ENCODE measurements around the gene UNC5A. TPM values are rescaled to one million over a fixed set of nuclear protein-coding genes. Genes with fewer than 3 reads are reported as not detected.

Gene UNC5A
- 1.4 and 1.7 TPM in 2 replicates for total RNA-seq (ENCODE audit: low replicate concordance)
- long read RNA-seq: 0 reads

DNA sequence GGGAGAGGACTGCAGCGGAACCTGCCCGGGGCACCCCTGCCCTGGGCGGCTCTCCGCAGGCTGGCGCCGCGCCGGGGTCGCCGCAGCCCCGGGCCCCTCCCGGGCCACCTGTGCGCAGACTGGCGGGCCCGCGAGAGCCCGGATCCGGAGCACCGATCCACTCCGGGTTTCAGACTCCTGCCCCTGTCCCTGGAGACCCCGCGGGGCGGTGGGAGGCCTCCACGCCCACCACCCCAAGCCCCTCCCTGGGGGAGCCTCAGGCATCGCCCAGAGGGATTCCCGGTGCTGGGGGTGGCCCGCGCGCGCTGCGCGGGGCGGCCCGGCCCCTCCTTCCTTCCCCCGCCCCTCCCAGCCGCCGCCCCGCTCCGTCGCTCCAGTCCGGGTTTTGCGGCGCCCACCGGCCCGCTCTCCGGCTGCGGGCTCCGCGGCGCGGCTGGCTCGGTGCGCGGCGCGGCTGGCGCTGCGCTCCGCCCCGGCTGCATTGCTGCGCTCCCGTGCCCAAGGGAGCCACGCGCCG is at the start of gene UNC5A:
Gene UNC5A (plus strand): TSS at position 479 of the 517 bp plus-strand sequence. CDS start 192 bp downstream, outside the sequence.
- DNase-seq (ENCODE audit: extremely low spot score, unreplicated experiment): no peak
- peaks cover 12% of the 10 kb centered on the region for H3K4me1 Mint-ChIP-seq (ENCODE audit: unreplicated experiment)
- H3K27me3 Mint-ChIP-seq: peaks cover 78% of the 10 kb centered on the region
- no peak within 1 kb of the TSS for H3K27ac Mint-ChIP-seq
- TF ChIP-seq, protein P1, sequence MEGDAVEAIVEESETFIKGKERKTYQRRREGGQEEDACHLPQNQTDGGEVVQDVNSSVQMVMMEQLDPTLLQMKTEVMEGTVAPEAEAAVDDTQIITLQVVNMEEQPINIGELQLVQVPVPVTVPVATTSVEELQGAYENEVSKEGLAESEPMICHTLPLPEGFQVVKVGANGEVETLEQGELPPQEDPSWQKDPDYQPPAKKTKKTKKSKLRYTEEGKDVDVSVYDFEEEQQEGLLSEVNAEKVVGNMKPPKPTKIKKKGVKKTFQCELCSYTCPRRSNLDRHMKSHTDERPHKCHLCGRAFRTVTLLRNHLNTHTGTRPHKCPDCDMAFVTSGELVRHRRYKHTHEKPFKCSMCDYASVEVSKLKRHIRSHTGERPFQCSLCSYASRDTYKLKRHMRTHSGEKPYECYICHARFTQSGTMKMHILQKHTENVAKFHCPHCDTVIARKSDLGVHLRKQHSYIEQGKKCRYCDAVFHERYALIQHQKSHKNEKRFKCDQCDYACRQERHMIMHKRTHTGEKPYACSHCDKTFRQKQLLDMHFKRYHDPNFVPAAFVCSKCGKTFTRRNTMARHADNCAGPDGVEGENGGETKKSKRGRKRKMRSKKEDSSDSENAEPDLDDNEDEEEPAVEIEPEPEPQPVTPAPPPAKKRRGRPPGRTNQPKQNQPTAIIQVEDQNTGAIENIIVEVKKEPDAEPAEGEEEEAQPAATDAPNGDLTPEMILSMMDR (conservative IDR thresholded peaks at IDR 0.05): no peak
- no peaks in the 10 kb centered on the region for H3K9me3 Mint-ChIP-seq
- H3K4me3 Mint-ChIP-seq: peak within 1 kb of the TSS; percentile 86
- H3K36me3 Mint-ChIP-seq: no peaks in the 10 kb centered on the region

DNA sequence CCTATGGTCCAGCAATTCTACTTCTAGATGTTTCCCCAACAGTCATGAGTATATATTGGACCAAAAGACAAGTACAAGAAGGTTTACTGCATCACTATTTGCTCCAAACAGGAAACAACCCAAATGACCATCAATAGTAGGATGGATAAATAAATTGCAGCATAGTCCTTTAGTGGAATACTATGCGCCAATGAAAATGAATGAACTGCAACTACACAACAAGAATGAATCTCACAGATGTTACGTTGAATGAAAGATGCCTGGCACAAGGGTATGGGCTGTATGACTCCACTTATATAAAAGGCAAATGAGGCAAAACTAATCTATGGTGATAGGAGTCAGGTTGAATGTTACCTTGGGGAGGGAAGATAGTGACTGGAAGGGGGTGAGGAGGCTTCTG is 48.6 kb upstream of the UNC5A start:
- Mint-ChIP-seq H3K9me3 (peaks cover 13% of the 10 kb centered on the region), H3K36me3 (no peaks in the 10 kb centered on the region), H3K27me3 (peaks cover 36% of the 10 kb centered on the region), H3K27ac (no peak overlapping the region), H3K4me1 (ENCODE audit: unreplicated experiment) (no peaks in the 10 kb centered on the region), H3K4me3 (no peak overlapping the region)
- TF ChIP-seq, protein P1 (conservative IDR thresholded peaks at IDR 0.05): no peak
- DNase-seq (ENCODE audit: extremely low spot score, unreplicated experiment): no peak

DNA sequence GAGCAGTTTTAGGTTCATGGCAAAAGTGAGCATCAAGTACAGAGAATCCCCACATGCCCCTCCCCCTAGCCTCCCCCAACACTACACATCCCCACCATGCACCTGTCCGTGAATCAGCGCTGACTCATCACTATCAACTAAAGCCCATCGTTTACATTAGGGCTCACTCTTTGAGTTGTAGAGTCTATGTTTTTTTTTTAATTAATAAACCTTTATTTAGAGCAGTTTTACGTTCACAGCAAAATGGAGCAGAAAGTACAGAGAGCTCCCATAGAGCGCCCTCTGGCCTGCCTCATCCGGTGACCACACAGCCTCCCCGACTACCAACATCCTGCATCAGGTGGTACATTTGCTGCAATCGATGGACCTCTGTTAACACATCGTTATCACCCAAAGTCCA is 47.9 kb upstream of the UNC5A start:
- TF ChIP-seq, protein P1 (conservative IDR thresholded peaks at IDR 0.05): no peak
- no peak overlapping the region for H3K27ac Mint-ChIP-seq
- H3K4me1 Mint-ChIP-seq (ENCODE audit: unreplicated experiment): no peaks in the 10 kb centered on the region
- no peak overlapping the region for H3K4me3 Mint-ChIP-seq
- H3K27me3 Mint-ChIP-seq: peaks cover 40% of the 10 kb centered on the region
- H3K9me3 Mint-ChIP-seq: peaks cover 13% of the 10 kb centered on the region
- no peak for DNase-seq (ENCODE audit: extremely low spot score, unreplicated experiment)
- H3K36me3 Mint-ChIP-seq: no peaks in the 10 kb centered on the region

DNA sequence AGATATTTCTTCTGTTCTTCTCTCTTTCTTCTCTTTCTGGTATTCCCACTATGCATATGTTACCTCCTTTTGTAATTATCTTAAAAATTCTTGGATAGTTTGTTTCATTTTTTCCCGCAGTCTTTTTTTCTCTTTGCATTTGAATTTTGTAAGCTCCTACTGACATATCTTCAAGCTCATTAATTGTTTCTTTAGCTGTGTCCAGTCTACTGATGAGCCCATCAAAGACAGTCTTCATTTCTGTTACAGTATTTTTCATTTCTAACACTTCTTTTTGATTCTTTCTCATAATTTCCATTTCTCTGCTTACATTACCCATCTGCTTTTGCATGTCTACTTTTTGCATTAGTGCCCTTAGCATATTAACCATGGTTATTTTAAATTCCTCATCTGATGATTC is 44.7 kb upstream of the UNC5A start:
- no peaks in the 10 kb centered on the region for H3K4me1 Mint-ChIP-seq (ENCODE audit: unreplicated experiment)
- no peak for DNase-seq (ENCODE audit: extremely low spot score, unreplicated experiment)
- H3K36me3 Mint-ChIP-seq: no peaks in the 10 kb centered on the region
- TF ChIP-seq, protein P1 (conservative IDR thresholded peaks at IDR 0.05): no peak
- peaks cover 13% of the 10 kb centered on the region for H3K9me3 Mint-ChIP-seq
- no peak overlapping the region for H3K27ac Mint-ChIP-seq
- no peak overlapping the region for H3K4me3 Mint-ChIP-seq
- H3K27me3 Mint-ChIP-seq: peaks cover 45% of the 10 kb centered on the region

DNA sequence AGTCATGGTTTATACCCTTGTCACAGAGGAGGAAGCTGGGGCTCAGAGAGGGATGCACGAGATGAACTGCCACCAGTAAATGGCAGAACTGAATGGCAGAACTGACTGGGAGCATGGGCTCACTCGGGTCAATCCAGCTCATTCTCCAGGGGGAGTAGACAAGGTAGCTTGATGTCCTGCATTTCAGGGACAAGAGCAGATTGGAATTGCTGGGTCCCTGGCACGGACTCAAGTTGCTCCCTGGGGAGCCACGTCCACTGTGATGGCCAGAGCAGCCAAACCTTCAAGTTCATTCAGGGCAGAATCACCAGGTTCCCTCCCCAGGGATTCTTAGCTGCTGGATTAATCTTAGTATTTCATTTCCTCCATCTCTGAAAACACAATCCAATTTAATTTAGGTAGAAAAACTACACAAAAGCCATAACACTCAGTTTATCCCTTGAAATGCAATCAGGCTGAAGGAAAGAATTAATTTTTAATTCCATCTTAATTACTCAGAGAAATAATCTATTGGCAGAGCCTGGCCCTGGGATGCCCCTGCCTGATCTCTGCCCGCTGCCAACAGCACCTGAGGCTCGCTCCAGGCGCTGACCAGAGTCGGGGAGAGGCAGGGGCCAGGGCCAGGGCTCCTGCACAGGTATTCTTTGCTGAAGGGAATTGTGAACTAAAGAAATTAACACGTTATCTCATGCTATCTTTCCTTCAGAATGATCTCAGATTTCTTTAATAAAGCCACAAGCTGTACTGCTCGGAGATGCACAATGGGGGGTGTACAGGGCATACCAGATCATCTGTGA is 42.0 kb upstream of the UNC5A start:
- Mint-ChIP-seq H3K4me1 (ENCODE audit: unreplicated experiment) (no peaks in the 10 kb centered on the region), H3K9me3 (peaks cover 13% of the 10 kb centered on the region), H3K36me3 (no peaks in the 10 kb centered on the region), H3K4me3 (no peak overlapping the region), H3K27me3 (peaks cover 45% of the 10 kb centered on the region), H3K27ac (no peak overlapping the region)
- TF ChIP-seq, protein P1 (conservative IDR thresholded peaks at IDR 0.05): no peak
- DNase-seq (ENCODE audit: extremely low spot score, unreplicated experiment): peak; percentile 50
